ENCODE results near the gene KRT3. TPM values are rescaled to one million over a fixed set of nuclear protein-coding genes. Genes with fewer than 3 reads are reported as not detected.
"Not testable (repeated sequence)": the region's sequence is repeated elsewhere in the genome, so short reads cannot be mapped to it uniquely, and the experiment has no call there.

Gene KRT3
- total RNA-seq, 4 donors from 2014 or later, result not detected

DNA sequence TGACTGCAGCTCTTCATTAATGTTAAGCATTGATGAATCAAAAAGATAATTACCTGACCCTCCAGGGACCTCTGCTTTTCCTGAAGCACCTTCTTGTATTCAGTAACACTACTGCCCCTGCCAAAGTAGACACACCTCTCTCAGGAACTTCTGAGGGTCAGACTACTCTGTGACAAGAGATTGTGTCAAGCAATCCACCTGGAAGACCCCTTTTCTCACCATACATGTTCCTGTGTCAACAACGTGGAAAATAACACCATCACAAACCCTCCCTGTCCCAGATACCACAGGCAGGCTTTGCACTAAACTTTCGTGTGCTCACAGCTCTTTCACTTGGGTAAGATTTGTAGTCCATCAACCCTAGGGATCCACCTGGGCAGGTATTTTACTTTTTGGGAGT lies 31.9 kb downstream of the KRT3 start:
- TF ChIP-seq, protein P1, sequence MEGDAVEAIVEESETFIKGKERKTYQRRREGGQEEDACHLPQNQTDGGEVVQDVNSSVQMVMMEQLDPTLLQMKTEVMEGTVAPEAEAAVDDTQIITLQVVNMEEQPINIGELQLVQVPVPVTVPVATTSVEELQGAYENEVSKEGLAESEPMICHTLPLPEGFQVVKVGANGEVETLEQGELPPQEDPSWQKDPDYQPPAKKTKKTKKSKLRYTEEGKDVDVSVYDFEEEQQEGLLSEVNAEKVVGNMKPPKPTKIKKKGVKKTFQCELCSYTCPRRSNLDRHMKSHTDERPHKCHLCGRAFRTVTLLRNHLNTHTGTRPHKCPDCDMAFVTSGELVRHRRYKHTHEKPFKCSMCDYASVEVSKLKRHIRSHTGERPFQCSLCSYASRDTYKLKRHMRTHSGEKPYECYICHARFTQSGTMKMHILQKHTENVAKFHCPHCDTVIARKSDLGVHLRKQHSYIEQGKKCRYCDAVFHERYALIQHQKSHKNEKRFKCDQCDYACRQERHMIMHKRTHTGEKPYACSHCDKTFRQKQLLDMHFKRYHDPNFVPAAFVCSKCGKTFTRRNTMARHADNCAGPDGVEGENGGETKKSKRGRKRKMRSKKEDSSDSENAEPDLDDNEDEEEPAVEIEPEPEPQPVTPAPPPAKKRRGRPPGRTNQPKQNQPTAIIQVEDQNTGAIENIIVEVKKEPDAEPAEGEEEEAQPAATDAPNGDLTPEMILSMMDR (IDR thresholded peaks at IDR 0.05), result no peak
- ATAC-seq (ENCODE audit: low FRiP score), result no peak
- DNase-seq (ENCODE audit: low spot score), result no peak

DNA sequence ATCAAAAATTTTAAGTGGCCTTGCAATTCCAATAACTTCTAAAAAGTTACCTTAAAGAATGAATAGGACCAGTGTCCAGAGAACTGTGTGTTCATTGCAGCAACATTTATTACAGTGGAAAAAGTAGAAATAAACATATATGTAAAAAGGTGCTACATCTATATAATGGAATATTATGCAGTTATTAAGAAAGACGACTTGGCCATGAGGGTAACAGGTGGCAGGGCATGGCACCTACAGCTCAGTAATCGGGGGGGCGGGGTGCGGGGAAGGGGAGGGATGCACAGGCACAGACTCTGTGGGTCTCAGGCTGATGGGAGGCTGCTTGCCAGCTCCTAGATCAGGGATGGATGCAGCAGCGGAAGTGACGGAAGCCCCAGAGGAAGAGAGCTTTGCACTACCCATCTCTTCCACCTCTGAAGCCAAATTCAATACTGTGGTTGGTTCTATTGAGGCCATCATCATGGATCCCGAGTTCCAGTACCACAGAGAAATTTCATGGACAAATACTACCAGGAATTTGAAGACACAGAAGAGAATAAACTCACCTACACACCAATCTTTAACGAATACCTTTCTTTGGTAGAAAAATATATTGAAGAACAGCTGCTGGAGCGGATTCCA lies 32.8 kb downstream of the KRT3 start:
- TF ChIP-seq, protein P1 (IDR thresholded peaks at IDR 0.05), result no peak
- DNase-seq (ENCODE audit: low spot score) (no peak), ATAC-seq (ENCODE audit: low FRiP score) (no peak)

DNA sequence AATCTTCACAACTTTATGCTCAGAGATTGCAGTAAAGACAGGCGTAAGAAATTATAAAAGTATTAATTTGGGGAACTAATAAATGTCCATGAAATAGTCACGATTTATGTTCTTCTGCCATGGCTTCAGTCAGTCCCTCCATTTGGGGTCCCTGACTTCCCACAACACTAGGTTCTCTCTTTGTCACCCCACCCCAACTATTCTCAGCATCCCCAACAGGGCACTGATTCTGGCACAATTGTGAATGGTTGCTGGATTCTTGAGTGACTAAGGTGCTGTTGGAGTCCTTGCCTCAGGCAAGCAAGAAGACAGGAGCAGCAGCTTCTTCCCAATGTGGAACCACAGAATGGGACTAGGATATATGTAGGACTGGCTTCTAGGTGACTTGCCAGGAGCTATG lies 34.1 kb downstream of the KRT3 start:
- TF ChIP-seq, protein P1 (IDR thresholded peaks at IDR 0.05), result no peak

DNA sequence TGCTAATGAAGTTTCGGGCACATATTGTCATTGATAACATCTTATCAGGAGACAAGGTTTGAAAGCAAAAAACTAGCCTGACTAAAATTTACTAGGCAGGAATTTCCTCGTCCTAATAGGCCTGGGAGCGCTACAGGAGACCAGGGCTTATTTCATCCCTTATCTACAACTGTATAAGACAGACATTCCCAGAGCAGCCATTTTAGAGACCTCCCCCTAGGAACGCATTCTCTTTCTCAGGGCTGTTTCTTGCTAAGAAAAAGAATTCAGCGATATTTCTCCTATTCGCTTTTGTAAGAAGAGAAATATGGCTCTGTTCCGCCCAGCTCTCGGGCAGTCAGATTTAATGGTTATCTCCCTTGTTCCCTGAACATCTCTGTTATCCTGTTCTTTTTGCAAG lies 34.7 kb downstream of the KRT3 start:
- DNase-seq (ENCODE audit: low spot score); ATAC-seq (ENCODE audit: low FRiP score): not testable (repeated sequence)

More for the DNA sequence above, 34.1 kb downstream of the KRT3 start:
- no peak for ATAC-seq (ENCODE audit: low FRiP score)
- DNase-seq (ENCODE audit: low spot score), result no peak

DNA sequence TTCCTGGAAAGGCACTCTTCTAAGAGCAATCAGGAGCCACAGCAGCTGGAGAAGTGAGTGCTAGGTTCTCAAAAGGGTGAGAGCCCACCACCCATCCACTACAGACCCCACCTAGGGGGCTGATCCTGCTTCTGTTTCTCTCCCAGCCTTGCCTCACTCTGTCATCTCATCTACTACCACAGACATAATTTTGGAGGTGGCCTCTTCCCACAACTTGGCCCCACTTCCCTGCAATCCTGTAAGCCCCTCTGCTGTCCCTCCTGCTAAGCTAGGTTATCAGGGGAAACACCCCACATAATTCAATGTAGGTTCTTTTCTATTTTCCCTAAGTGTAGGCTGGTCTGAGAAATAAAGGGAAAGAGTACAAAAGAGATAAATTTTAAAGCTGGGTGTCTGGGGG lies 35.3 kb downstream of the KRT3 start:
- ATAC-seq (ENCODE audit: low FRiP score), result no peak
- DNase-seq (ENCODE audit: low spot score), result no peak
- TF ChIP-seq, protein P1 (IDR thresholded peaks at IDR 0.05), result no peak

DNA sequence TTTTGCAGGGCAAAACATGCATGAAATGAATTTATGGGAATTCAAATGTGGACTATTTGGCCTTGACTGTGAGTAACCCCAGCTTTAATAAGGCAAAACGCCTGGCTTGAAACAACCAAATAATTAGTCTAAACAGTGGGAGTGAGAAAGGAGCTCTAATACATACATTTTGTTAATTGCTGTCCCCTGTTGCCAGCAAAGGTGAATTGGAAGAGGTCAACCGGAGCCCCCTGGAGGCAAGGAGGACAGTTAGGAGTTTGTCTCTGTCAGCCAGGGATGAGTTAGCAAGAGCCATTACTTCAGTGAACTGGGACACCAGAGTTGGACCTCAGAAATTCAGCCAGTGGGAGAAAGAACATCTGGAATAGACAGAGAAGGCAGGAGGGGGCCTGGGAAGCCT lies 36.2 kb downstream of the KRT3 start:
- TF ChIP-seq, protein P1 (IDR thresholded peaks at IDR 0.05), result no peak
- ATAC-seq (ENCODE audit: low FRiP score) (no peak), DNase-seq (ENCODE audit: low spot score) (no peak)

DNA sequence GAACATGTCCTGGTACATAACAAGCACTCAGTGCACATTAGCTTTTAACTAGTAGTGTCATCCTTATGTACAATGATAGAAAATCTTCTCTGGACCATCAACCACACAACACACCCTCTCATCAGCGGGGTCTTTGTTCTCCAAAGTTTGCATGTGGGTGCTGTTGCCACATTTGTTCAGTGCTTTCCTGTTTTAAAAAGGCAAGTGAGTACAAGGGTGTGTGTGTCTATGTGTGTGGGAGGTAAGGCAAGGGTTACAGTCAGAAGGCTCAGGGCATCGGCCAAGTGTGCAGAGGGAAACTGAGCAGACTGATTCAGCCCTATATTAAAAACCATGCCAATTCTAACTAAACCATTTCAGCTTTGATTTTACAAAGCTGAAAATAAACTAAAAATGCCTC lies 36.7 kb downstream of the KRT3 start:
- TF ChIP-seq, protein P1 (IDR thresholded peaks at IDR 0.05), result no peak
- ATAC-seq (ENCODE audit: low FRiP score) (no peak), DNase-seq (ENCODE audit: low spot score) (no peak)
